H1 (cell line): Measurements from ENCODE around the gene KDSR. TPM values are rescaled to one million over a fixed set of nuclear protein-coding genes. Genes with fewer than 3 reads are reported as not detected.

Experiments used
- ASH2L ChIP-seq: fragments of 200-600, 300-600 bp; sonication (generic); IDR thresholded peaks from one replicate; pipeline ENCODE4 v1.7.1; 2017; ENCODE audit warnings: low read length
- ATF2 ChIP-seq: IDR thresholded peaks from 2 replicates; pipeline ENCODE4 v1.6.1; 2012; ENCODE audit warnings: low read length, inconsistent platforms
- ATF3 ChIP-seq: IDR thresholded peaks from 2 replicates; pipeline ENCODE4 v1.6.1; 2011; ENCODE audit warnings: low read depth, mild to moderate bottlenecking, low read length; ENCODE audit not compliant: insufficient read depth
- BACH1 ChIP-seq: IDR thresholded peaks from 2 replicates; pipeline ENCODE4 v1.6.1; 2012; ENCODE audit warnings: low read length, improper control_type of control experiment
- CBX8 ChIP-seq: fragments of 300-800, 300-1000 bp; sonication (generic); IDR thresholded peaks from 2 replicates; pipeline ENCODE4 v1.7.1; 2016; ENCODE audit warnings: low read depth, low read length, borderline replicate concordance
- CEBPB ChIP-seq: IDR thresholded peaks from 2 replicates; pipeline ENCODE4 v1.6.1; 2012; ENCODE audit warnings: low read depth, low read length
- CREB1 ChIP-seq: IDR thresholded peaks from 2 replicates; pipeline ENCODE4 v1.6.1; 2012; ENCODE audit warnings: inconsistent platforms
- EZH2 ChIP-seq: fragments of 200-600 bp; sonication (generic); IDR thresholded peaks from 2 replicates; pipeline ENCODE4 v1.7.1; 2012; ENCODE audit warnings: low read depth, mild to moderate bottlenecking, moderate library complexity, low read length, inconsistent platforms; ENCODE audit not compliant: severe bottlenecking
- GTF2F1 ChIP-seq: IDR thresholded peaks from 2 replicates; pipeline ENCODE4 v1.6.1; 2012; ENCODE audit warnings: low read depth, low read length, improper control_type of control experiment, borderline replicate concordance
- HDAC2 ChIP-seq, 2 experiments: fragments of 300-600 bp in 1 of 2; sonication (generic) in 1 of 2; IDR thresholded peaks; 2 replicates each; pipeline ENCODE4 v1.6.1; 2011 to 2012; ENCODE audit warnings: low read depth in 2 of 2, low read length in 2 of 2, mild to moderate bottlenecking in 2 of 2, moderate library complexity in 2 of 2, borderline replicate concordance in 1 of 2, inconsistent platforms in 1 of 2
- KDM5A ChIP-seq: fragments of 200-600 bp; IDR thresholded peaks from 2 replicates; pipeline ENCODE4 v1.7.1; 2012; ENCODE audit warnings: mild to moderate bottlenecking, low read length, inconsistent platforms, mixed read lengths
- NANOG ChIP-seq: IDR thresholded peaks from 2 replicates; pipeline ENCODE4 v1.6.1; 2011; ENCODE audit warnings: low read length, low read depth, mild to moderate bottlenecking, inconsistent platforms; ENCODE audit not compliant: insufficient read depth, poor library complexity, severe bottlenecking
- RFX5 ChIP-seq: IDR thresholded peaks from 2 replicates; pipeline ENCODE4 v1.6.1; 2011; ENCODE audit warnings: low read depth, low read length, improper control_type of control experiment, borderline replicate concordance
- SIN3A ChIP-seq, 2 experiments: IDR thresholded peaks in 1 of 2; conservative IDR thresholded peaks in 1 of 2; 2 replicates each; pipeline ENCODE4 v1.6.1; 2011 to 2012; ENCODE audit warnings: low read length in 2 of 2, improper control_type of control experiment in 1 of 2, low read depth in 1 of 2, mild to moderate bottlenecking in 1 of 2
- SIX5 ChIP-seq: IDR thresholded peaks from 2 replicates; pipeline ENCODE4 v1.6.1; 2011; ENCODE audit warnings: mild to moderate bottlenecking, low read depth, low read length
- SP2 ChIP-seq: IDR thresholded peaks from 2 replicates; pipeline ENCODE4 v1.6.1; 2012; ENCODE audit warnings: mild to moderate bottlenecking, low read length, inconsistent platforms
- TAF7 ChIP-seq: optimal IDR thresholded peaks from 2 replicates; pipeline ENCODE3; 2011; ENCODE audit warnings: low read depth, mild to moderate bottlenecking, inconsistent platforms, low read length, moderate library complexity, borderline replicate concordance
- TEAD4 ChIP-seq: IDR thresholded peaks from 2 replicates; pipeline ENCODE4 v1.6.1; 2012; ENCODE audit warnings: low read depth, low read length, inconsistent platforms, mixed read lengths
- USF2 ChIP-seq: IDR thresholded peaks from 2 replicates; pipeline ENCODE4 v1.6.1; 2011; ENCODE audit warnings: low read length, improper control_type of control experiment
- polyA plus RNA-seq, 7 experiments: library from polyadenylated mRNA; depleted of rRNA in 3 of 7; stranded (reverse) in 5 of 7; unstranded in 2 of 7; fragments of >200 nt in 5 of 7; fragments of 200-250 nt in 2 of 7; gene quantifications; 1 replicate in 5 of 7; 2 replicates in 1 of 7; 4 replicates in 1 of 7; pipeline versions ENCODE4 v1.2.1 to v1.2.3, GENCODE V29; 2011 to 2013; ENCODE audit warnings: missing spikeins in 2 of 7, mixed read lengths in 2 of 7
- total RNA-seq: library from RNA; stranded (reverse); fragmentation: NEBNext Ultra II Directional; extraction: Animal tissue kit (Norgen Biotek cat#: 25700); gene quantifications from 2 replicates; pipeline ENCODE4 v1.2.1, GENCODE V29; 2021

The KDSR gene
- total and polyA plus RNA-seq, 2 of the 8 experiments (the other 6 are each of a cell fraction or from before 2014, with no cell fraction given): 12.4 to 50.5 TPM

- no peak for TF ChIP-seq ATF3
- peak in 1 of 2 experiments; percentile 67; a peak in 1 of 4 replicates for TF ChIP-seq HDAC2 (IDR thresholded peaks at IDR 0.05; ENCODE audit: borderline replicate concordance in 1 of 2, low read depth in 2 of 2, low read length in 2 of 2)
- TF ChIP-seq ATF2: peak; percentile 85; the same call in 1 of the 2 replicates
- TF ChIP-seq SP2: no peak
- 0 out of 2 replicates have a peak, but pooled peaks have one; percentile 34 for TF ChIP-seq TEAD4
- TF ChIP-seq TAF7: peak; percentile 52
- TF ChIP-seq KDM5A: no peak
- TF ChIP-seq ASH2L: no peak
- TF ChIP-seq CEBPB: no peak
- no peak for TF ChIP-seq CBX8
- peak; percentile 84 for TF ChIP-seq BACH1
- TF ChIP-seq NANOG: no peak
- no peak for TF ChIP-seq USF2
- no peak for TF ChIP-seq EZH2
- TF ChIP-seq GTF2F1: peak; percentile 48; the same call in 1 of the 2 replicates
- TF ChIP-seq SIN3A (conservative IDR thresholded peaks at IDR 0.05 in 1 of 2, IDR thresholded peaks at IDR 0.05 in 1 of 2; ENCODE audit: low read depth in 1 of 2, low read length in 2 of 2): peak in 1 of 2 experiments; percentile 1; a peak in 1 of 4 replicates
- TF ChIP-seq CREB1: peak; percentile 78
- TF ChIP-seq SIX5: no peak
- peak; percentile 63 for TF ChIP-seq RFX5
Observed at GRCh38 chr18:63367053-63367953, at the start of gene KDSR (continued).
